MM.1S (cell line): ENCODE results near the gene PICALM.

Experiments used
- CTCF ChIP-seq: fragments of 300-600 bp; sonication (generic); IDR thresholded peaks from 2 replicates; pipeline ENCODE4 v1.5.1; 2016; ENCODE audit warnings: antibody characterized with exemption, low read length, mixed read lengths
- EZH2 ChIP-seq: fragments of 300-600 bp; sonication (generic); optimal IDR thresholded peaks from 2 replicates; pipeline ENCODE3; 2017; ENCODE audit warnings: low read depth, mild to moderate bottlenecking, antibody characterized with exemption, low read length, mixed read lengths
- EZH2phosphoT487 ChIP-seq: fragments of 300-600 bp; sonication (generic); IDR thresholded peaks from 2 replicates; pipeline ENCODE4 v1.6.1; 2018; ENCODE audit warnings: antibody characterized with exemption, low read length

GRCh38 chr11:85974122-85974521 lies 94.8 kb downstream of the PICALM start:
- TF ChIP-seq CTCF: no peak
- TF ChIP-seq EZH2: no peak
- no peak for TF ChIP-seq EZH2phosphoT487
